Pulmonary artery endothelial cell (primary cell): ENCODE results near the gene SLC4A7. TPM values are rescaled to one million over a fixed set of nuclear protein-coding genes. Genes with fewer than 3 reads are reported as not detected.
A peak's percentile ranks its signal among the peaks of the same experiment; 100 is the strongest.
"Not testable (repeated sequence)": the region's sequence is repeated elsewhere in the genome, so short reads cannot be mapped to it uniquely, and the experiment has no call there.

Experiments used
- DNase-seq: peaks from one replicate; pipeline ENCODE4 v3.0.0-alpha.2; 2011; ENCODE audit warnings: low read depth, low spot score
- total RNA-seq: library from RNA; depleted of rRNA; stranded (reverse); fragments of >200 nt; gene quantifications from 2 replicates; pipeline ENCODE4 v1.2.3, GENCODE V29; 2014

The SLC4A7 gene
- 102 and 159 TPM in 2 replicates for total RNA-seq

- peak; percentile 83 for DNase-seq
Observed at GRCh38 chr3:27484015-27484844, at the start of gene SLC4A7. Gene SLC4A7 (minus strand): TSS chr3:27484384. CDS start chr3:27484126, 258 bp downstream.

DNA sequence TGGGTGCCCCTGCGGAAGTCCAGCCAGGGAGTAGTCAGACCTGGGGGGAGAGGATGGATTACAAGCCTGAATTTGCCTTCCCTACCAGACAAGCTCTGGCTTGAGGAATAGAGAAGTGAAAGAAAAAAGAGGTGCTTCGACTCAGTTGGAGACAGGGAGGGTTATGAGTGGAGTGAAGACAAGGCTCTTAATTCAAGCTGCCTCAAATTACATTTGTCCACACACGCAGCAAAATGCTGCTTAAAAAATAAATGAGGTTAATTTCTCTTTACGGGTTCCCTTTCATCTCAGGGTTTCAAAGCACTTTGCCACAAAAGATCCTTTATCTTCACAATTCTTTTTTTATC lies 49.0 kb upstream of the SLC4A7 start:
- no peak for DNase-seq

DNA sequence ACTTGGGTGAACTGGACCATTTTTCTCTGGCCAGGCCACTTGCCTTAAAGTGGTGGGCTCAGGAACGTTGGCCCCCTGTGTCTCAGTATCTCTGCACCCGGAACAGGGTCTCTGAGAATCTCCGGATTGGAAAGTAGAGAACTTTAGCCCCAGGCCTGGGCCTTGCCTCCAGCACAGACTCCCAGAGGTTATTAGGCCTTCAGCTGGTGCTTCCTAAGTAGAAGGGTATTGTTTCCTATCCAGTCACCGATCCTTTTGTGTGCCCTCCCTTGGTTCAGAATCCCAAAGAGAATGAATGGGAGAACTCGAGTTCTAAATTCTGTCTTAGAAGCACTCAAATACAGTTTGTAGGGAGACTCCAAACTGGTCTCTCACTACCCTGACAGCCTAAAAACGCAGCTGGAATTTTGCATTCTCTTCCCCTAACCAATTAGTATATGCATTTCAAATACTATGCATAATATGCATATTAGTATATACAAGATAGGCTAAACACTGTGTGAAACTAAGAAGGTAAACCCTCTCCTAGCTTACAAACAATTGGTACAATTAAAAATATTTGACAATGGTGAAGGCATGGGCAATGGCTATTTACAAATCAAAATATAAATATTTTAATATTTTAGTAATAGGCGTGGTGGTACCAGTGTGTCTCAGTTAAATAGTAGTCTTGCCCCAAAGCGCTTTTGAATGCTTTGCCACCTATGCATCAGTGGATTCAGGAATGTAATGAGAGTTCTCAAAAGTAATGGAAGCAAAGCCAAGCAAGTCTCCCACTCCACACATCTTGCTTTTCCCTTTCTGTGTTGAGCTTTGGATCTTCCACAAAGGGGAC lies 48.5 kb upstream of the SLC4A7 start:
- DNase-seq: no peak

GRCh38 chr3:27531193-27531751 lies 47.1 kb upstream of the SLC4A7 start:
- DNase-seq: not testable (repeated sequence)

DNA sequence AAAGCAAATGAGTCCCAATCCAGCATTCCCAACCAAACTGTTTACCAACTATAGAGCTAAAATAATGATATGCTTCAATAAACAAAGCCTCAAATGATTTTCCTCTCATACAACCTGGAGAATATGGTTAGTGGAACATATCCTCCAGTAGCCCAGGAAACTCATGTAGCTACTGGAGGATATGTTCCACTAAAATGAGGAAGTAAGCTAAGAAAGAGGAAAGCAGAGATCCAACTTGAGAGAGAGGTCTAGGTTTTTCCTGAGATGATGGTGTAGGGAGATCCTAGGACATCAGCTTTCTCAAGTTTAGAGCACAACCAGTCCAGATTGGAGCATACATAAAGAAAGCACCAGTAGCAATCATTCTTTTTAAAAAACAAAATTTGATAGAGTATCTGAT lies 44.6 kb upstream of the SLC4A7 start:
- DNase-seq: no peak

GRCh38 chr3:27526614-27527315 lies 42.6 kb upstream of the SLC4A7 start:
- DNase-seq: no peak

DNA sequence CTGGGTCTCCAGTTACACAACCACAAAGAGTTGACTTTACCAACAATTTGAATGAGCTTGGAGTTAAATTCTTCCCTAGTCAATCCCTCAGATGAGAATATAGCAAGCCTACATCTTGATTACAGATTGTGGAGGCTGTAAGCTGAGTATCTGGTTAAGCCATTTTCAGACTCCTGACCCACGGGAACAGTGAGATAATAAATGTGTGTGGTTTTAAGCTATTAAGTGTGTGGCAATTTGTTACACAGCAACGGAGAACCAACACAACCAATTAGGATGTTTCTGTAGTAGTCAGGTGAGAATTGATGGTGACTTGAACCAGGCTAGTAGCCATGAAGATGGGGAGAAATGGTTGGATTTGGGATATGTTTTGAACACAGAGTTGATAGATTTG lies 37.7 kb upstream of the SLC4A7 start:
- DNase-seq: no peak

GRCh38 chr3:27521179-27521871 lies 37.1 kb upstream of the SLC4A7 start:
- no peak for DNase-seq

DNA sequence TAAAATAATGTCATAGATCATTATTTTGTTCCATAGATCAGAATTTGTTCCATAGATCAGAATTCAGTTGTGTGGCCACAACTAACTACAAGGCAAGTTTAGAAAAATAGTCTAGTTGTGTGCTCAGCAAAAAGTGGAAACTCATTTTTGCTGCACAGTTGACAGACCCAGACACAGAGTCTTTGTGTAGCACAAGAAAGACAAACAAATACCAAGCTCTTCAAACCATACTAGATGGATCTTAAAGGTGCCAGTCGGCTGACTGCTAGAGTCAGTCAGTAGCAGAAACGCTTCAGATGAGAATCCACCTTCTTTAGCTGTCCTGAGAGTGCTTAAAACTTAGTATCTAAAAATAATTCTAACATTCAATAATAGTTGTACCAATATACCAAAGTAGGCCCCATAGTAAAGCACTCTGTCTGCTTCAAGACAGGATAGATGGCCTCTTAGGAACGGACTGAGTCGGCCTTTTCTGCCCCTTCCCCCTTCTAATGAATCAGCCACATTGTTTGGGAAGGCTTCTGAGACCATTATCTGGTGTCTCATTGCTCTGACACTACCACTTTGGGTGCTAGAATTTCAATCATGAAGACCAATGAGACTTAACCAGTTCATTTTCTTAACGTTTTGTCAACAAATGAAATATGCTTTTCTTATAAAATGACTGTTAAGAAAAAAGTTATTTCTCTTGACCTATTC lies 27.7 kb upstream of the SLC4A7 start:
- no peak for DNase-seq

DNA sequence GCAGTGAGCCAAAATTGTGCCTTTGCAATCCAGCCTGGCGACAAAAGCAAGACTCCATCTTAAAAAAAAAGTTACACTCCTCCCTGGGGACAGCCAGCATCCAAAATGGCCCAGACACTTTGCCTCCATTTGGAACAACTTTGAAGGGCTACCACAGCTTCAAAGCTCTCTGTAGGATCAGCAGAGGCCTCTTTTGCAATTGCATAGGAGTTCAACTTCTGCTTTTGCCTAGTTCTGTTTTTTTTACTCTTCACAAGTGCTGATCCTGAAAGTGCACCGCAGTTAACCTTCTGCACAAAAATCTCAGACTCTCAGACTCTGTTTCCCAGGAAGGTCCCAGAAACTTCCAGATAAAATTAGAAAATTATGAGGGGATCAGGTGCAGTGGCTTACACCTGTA lies 25.2 kb upstream of the SLC4A7 start:
- DNase-seq: no peak

- DNase-seq: no peak
Observed at GRCh38 chr3:27508424-27508823, 24.2 kb upstream of the SLC4A7 start.

DNA sequence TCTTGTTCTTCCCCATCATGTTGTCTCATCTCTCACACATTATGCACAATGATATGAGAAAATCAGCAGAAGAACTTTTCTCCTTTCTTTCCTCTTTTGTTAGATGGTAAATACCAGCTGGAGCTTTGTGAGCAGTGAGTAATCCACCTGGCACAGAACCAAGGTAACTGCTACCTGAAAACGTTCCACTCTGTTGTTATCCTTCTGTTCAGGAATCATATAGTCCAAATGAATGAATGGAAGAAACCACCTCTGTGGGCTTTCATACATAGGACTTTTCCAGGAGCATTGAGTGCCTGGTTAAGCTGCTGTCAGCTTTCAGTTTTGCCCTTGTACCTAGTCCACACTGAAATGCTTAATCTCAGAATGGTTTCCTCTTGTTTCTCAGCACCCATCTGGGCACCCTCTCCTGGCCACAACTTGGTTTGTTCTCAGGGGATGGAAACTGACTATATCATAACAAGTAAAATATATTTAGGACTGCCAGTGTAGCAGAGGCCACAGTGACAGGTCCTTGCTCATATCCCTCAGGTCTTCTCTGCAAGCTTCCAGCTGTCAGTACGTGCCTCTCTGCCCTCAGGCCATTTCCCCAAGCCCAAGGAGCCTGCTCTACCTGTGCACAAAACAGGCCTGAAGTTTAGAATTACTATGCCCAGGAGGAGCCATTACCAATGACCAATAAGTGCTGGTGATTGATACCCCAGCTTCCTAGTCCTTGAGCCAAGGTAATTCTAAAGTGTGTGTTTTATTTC lies 23.5 kb upstream of the SLC4A7 start:
- no peak for DNase-seq

GRCh38 chr3:27507111-27507510 lies 22.9 kb upstream of the SLC4A7 start:
- no peak for DNase-seq

- DNase-seq: no peak
Observed at GRCh38 chr3:27504749-27505148, 20.6 kb upstream of the SLC4A7 start.

DNA sequence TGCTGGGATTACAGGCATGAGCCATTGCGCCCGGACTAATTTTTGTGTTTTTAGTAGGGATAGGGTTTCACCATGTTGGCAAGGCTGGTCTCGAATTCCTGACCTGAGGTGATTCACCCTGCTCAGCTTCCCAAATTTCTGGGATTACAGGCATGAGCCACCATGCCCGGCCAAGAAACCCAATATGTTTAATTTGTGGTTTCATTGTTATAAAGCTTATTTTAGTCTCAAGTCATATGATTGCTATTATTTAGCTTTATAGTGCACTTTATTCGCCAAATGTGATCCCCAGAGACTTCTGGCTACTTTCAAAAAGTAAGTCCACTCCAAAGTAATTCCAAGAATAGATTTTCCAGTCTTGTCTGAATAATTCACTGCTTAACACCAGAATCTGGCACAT lies 19.3 kb upstream of the SLC4A7 start:
- no peak for DNase-seq

DNA sequence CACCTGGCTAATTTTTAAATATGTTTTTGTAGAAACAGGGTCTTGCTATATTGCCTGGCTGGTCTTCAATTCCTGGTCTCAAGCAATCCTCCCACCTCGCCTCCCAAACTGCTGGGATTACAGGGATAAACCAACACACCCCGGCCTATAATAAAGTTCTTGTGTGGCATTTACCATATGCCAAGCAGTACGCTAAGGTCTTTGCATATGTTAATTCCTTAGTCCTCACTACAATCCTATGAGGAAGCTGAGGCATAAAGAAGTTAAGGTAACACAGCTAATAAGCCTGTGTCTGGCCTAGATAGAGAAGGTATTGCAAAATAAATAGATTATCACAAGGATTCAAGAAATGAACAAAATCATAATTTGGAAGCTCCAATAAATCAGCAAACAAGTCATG lies 17.6 kb upstream of the SLC4A7 start:
- DNase-seq: no peak

GRCh38 chr3:27500986-27501385 lies 16.8 kb upstream of the SLC4A7 start:
- no peak for DNase-seq

DNA sequence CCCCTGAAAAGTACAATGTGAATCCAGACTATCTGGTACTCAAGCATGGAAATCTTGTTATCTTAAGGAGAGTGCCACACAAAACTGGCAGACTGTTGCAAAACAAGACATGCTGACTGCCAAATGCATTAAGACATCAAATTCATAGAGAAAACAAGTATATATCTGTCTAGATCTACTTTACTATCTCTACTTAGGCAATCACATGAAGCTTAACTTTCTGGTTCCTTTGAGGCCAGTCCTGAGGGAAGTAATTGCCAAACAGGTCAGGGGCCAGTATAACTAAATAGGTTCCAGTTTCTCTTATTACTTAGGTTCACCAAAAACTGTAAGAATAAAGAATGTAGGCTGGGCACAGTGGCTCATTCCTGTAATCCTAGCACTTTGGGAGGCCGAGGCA lies 15.9 kb upstream of the SLC4A7 start:
- no peak for DNase-seq

DNA sequence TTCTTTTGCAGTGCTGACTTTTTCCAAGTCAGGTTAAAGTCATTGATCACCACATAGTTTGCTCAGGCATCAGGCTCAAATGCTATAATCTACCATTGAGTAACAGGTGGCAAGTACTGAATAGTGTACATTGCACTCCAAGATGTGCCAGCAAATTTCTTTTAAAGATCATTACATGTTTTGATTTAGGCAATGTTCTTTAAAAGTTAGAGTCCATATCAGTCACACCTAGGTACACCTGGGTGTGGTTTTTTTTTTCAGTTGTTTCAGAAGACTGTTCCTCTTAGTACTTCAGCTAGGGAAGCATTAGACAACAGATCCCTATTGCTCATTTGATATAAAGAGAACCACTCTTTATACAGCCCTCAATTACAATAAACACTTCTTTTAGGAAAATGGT lies 10.6 kb upstream of the SLC4A7 start:
- DNase-seq: no peak

DNA sequence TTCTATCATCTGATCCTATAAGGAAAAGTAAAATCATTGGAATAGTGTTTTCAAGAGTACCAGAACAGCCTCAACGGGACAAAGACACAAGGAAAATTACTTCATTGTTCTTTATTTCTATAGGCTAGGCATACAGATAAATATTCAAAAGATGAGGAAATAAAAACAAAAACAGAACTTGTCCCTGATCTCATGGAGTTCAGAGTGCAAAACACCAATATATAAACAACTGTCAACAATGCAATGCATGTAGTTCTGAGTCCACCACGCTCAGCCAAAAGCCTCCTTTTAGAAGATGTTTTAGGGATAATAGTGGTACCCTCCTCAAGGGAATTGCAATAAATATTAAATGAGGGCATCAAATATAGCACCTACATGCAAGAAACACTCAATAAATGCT lies 4.6 kb upstream of the SLC4A7 start:
- DNase-seq: no peak
